Measurements from ENCODE around the gene C1QTNF3.
"Not testable (repeated sequence)": the region's sequence is repeated elsewhere in the genome, so short reads cannot be mapped to it uniquely, and the experiment has no call there.

The C1QTNF3 gene, protein sequence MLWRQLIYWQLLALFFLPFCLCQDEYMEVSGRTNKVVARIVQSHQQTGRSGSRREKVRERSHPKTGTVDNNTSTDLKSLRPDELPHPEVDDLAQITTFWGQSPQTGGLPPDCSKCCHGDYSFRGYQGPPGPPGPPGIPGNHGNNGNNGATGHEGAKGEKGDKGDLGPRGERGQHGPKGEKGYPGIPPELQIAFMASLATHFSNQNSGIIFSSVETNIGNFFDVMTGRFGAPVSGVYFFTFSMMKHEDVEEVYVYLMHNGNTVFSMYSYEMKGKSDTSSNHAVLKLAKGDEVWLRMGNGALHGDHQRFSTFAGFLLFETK

DNA sequence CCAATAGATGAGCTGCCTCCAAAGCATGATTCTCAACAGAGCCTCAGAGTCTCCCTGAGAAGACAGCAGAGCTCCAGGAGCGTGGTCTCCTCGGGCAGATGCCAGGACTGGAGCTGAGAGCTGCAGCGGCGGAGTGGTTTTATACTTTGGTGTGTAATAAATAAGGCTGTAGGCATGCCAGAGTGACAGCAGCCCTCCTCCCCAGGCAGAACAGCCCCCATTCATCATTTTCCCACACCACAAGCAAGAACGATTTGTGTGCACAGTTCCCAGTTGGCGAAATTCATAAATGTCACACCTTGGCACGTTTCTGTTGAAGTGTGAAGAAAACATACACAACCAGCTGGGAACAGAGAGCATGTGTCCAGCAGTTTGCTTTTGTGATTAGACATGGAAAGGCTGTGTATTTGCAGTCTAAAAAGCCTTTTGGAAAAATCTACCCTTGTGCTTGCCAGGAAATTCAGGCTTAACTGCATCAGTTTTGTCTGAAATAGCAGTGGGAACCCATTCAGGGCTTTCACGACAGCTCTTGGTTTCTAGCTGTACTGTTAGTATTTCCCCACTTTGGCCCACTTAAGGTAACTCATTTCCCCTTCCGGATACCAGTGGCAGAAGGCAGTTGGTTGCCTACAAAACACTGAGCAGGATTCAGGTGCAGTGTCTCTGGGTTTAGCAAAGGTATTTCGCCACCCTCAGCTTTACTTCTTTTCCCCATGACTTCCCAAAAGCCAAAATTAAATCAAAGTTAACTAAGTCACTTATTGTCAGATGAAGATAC lies at the start of gene C1QTNF3:
TSS of gene C1QTNF3 (minus strand) at position 115 of the 778 bp plus-strand sequence. CDS start at position 27, 88 bp downstream.
- DNase-seq: peak; percentile 15

GRCh38 chr5:34091039-34091438 lies 48.0 kb upstream of the C1QTNF3 start:
- not testable (repeated sequence) for DNase-seq

DNA sequence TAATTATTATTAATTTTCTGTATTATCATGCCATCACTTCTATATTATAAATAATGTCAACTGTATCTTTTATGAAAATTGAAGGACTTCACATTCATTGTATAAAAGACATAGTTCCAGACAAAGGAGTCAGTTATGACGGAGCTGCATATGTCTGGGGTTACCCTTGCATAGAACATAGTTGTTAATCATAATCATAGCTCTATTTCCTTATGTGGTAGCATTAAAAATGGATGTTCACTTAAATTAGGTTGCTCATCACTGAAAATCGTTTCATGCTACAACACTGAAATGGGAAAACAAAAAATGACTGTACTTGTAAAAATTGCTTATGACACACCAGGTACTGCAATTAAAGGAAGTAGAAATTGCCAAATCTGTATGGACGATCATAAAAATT lies 46.8 kb upstream of the C1QTNF3 start:
- not testable (repeated sequence) for DNase-seq

GRCh38 chr5:34087728-34088127 lies 44.7 kb upstream of the C1QTNF3 start:
- not testable (repeated sequence) for DNase-seq

GRCh38 chr5:34083898-34084297 lies 40.9 kb upstream of the C1QTNF3 start:
- DNase-seq: not testable (repeated sequence)

- not testable (repeated sequence) for DNase-seq
Measured at GRCh38 chr5:34079505-34079904, 36.5 kb upstream of the C1QTNF3 start.

DNA sequence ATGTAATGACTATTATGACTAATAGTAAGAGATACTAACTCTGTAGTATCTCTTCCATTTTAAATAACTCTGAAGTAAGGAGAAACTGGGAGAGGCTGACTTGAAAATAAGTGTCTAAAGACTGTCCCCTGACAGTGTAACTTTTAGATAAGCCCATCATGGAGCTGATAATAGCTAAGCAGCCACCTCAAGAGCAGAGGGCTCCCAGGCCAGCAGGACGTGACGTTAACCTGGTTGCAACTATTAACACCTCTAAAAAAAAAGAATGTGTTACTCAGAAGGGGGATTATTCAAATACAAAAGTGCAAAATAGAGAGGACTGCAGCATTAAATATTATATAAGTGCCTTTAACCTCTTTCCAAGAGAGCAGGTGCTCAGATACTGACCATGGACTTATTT lies 34.6 kb upstream of the C1QTNF3 start:
- peak; percentile 29 for DNase-seq

- DNase-seq: peak; percentile 25
Measured at GRCh38 chr5:34076719-34077364, 33.8 kb upstream of the C1QTNF3 start.

- DNase-seq: not testable (repeated sequence)
Measured at GRCh38 chr5:34074472-34074871, 31.5 kb upstream of the C1QTNF3 start.

DNA sequence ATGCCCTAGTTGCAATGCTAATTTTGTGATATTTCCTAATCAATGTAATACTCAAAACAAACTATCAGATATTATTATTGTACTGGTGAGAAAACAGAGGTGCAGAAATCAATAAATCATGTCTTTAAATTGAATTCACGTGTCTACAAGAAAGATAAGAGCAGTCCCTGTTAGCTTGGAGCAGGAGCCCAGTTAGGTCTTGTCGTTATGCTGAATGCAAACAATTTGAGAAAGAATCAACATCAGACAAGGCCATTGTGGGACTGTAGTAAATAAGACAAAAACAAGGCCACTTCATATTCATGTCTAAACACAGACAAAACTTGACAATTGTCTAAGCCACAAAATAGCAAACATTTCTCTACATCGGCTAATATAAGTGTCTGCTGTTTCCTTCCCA lies 31.1 kb upstream of the C1QTNF3 start:
- not testable (repeated sequence) for DNase-seq

DNA sequence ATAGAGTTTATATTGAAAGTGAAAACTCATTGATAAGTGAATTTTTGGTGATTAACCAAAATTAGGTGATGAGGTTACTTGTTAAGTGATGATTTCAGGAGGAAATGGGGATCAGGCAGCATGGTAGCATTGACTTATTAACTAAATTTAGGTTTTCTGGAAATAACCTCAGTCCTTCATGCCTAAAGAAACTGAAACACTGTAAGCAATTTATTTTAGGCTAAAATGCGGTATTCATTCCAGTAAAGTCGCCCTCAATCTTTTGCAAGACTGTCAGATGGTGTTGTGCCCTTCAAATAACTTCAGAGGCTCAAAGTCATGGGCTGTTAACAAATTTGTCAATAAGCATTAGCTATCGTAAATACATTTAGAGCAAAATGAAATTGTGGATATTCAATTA lies 27.6 kb upstream of the C1QTNF3 start:
- not testable (repeated sequence) for DNase-seq

DNA sequence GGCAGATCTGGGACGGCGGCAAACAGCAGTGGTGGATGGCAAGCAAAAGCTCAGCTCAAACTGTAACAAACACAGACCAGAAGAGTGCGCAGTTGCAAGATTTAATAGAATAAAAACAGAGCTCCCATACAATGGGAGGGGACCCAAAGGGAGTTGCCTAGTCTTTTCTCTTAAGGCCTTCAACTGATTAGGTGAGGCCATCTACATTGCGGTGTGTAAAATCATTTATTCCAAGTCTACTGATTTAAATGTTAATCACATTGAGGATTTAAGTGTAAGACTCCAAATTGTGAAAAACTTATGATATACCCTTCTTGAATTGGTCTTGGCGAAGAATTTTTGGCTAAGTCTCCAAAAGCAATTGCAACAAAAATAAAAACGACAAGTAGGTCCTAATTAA lies 21.6 kb upstream of the C1QTNF3 start:
- no peak for DNase-seq

GRCh38 chr5:34062419-34062818 lies 19.4 kb upstream of the C1QTNF3 start:
- no peak for DNase-seq

DNA sequence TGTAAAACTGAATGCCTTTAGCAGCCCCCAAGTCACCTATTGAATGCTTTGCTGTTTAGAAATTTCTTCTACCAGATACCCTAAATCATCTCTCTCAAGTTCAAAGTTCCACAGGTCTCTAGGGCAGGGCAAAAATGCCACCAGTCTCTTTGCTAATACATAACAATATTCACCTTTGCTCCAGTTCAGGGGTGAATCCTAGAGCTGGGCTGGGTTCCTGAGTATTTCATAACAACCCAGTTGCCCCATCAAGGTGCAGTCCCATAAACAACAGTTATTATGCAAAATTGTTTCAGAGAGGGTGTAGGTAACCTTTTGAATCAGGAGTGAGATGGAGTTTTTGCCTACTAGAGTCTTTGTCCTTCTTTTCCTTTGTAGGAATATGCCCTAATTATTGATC lies 19.0 kb upstream of the C1QTNF3 start:
- DNase-seq: no peak

DNA sequence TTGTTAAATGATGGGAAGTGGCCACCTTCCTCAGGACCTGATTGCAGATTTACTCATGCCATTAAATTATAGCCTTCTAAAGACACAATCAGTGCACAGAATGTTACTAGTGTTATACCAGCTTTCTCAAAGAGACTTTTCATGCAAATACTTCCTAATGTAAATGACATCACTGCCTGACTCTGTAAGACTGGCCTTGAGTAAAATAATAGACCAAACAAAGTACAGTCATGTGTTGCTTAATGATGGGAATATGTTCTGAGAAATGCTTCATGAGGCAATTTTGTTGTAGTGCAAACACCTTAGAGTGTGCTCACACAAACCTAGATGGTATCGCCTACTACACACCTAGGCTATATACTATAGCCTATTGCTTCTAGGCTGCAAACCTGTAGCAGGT lies 17.0 kb upstream of the C1QTNF3 start:
- DNase-seq: no peak

- DNase-seq: no peak
Measured at GRCh38 chr5:34058532-34058931, 15.5 kb upstream of the C1QTNF3 start.

DNA sequence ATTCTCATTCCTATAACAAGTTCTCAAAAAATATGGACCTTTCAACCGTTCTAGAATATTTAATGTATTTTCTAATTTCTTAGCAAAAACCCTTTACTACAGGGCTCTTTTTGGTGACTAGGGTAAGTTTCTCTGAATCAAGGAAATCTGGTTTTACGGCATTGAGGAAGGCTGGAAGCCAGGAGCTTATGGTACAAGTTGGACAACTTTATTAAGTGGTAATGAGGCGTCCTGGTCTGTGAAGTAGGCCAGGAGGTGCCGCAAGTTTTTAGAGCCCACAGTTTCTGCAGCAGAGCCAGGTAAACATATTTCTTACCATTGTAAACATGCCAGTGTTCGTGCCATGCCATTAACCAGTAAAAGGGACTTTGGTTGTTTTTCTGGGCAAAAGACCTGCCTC lies 14.6 kb upstream of the C1QTNF3 start:
- no peak for DNase-seq

GRCh38 chr5:34057118-34057517 lies 14.1 kb upstream of the C1QTNF3 start:
- no peak for DNase-seq

DNA sequence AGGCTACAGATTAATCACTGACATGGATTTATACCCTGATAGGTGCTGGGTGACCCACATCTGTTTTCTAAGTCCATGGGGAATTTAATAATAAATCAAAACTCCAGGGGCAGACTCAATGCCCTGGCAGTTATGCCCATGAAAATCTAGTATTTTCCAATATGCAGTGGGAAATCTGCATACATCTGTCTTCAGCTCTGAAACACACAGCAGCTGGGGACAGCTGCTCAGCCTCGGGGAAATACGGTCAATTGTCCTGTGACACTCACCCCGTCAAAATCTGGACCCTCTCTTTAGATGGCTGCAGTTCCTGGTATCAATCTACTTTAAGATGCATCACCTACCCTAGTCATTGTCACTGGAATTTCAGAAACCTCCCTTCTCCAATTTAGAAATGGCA lies 12.7 kb upstream of the C1QTNF3 start:
- no peak for DNase-seq

DNA sequence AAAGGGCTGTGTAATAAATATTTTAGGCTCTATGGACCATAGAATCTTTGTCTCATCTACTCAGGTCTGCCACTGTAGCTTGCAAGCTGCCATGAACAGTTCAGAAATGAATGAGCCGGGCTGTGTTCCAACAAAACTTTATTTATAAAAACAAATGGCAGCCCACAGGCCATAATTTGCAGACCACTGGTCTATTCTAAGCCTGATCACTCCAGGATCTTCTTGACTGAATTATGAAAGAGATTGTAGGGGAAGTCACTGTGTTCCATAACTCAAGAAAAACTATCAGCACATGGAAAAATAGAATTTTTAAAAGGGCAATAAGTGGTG lies 11.4 kb upstream of the C1QTNF3 start:
- no peak for DNase-seq

GRCh38 chr5:34053571-34054399 lies 10.8 kb upstream of the C1QTNF3 start:
- no peak for DNase-seq

- no peak for DNase-seq
Measured at GRCh38 chr5:34053133-34053532, 10.1 kb upstream of the C1QTNF3 start.
